HL-60 (cell line): ENCODE results near the gene LRRTM4.
A peak's percentile ranks its signal among the peaks of the same experiment; 100 is the strongest.

Experiments used
- DNase-seq, 2 experiments: peaks; one replicate each; pipeline ENCODE4 v3.0.0-alpha.2; 2010 to 2020; ENCODE audit warnings: low read depth in 1 of 2, low spot score in 1 of 2
- H3K27ac ChIP-seq: fragments of 250-450 bp; sonication (Bioruptor Pico); replicated peaks from 2 replicates; pipeline ENCODE4 v1.5.1; 2020; ENCODE audit warnings: mild to moderate bottlenecking, moderate library complexity
- H3K27me3 ChIP-seq: fragments of 250-450 bp; sonication (Bioruptor Pico); 2 replicates; pipeline ENCODE4 v1.5.1; 2021; ENCODE audit warnings: mild to moderate bottlenecking, moderate library complexity; ENCODE audit not compliant: insufficient read depth, poor library complexity, severe bottlenecking
- H3K4me3 ChIP-seq: replicated peaks from 2 replicates; pipeline ENCODE4 v1.5.1; 2011; ENCODE audit warnings: mild to moderate bottlenecking, control low read depth, low read length; ENCODE audit not compliant: insufficient read depth
- CTCF ChIP-seq: IDR thresholded peaks from one replicate; pipeline ENCODE4 v1.5.1; 2011; ENCODE audit warnings: low read length, control low read depth, inconsistent platforms; ENCODE audit not compliant: insufficient read depth
- GABPA ChIP-seq: IDR thresholded peaks from 2 replicates; pipeline ENCODE4 v1.6.1; 2012; ENCODE audit warnings: low read depth
- POLR2AphosphoS5 ChIP-seq: IDR thresholded peaks from 2 replicates; pipeline ENCODE4 v1.6.1; 2012; ENCODE audit warnings: low read depth
- REST ChIP-seq: IDR thresholded peaks from 2 replicates; pipeline ENCODE4 v1.6.1; 2012; ENCODE audit warnings: low read depth; ENCODE audit not compliant: insufficient replicate concordance
- SPI1 ChIP-seq: IDR thresholded peaks from 2 replicates; pipeline ENCODE4 v1.6.1; 2012; ENCODE audit warnings: low read depth, mild to moderate bottlenecking, borderline replicate concordance

LRRTM4 gene

GRCh38 chr2:76975752-76976151, 546.4 kb downstream of the LRRTM4 start:
- no peak for DNase-seq
- no peak overlapping the region for H3K4me3 ChIP-seq
- H3K27me3 ChIP-seq, result no peaks in the 10 kb centered on the region
- H3K27ac ChIP-seq, result no peak overlapping the region
- TF ChIP-seq REST (no peak), GABPA (no peak), SPI1 (no peak)

- H3K27ac ChIP-seq, result no peak overlapping the region
- TF ChIP-seq POLR2AphosphoS5 (no peak), REST (no peak), CTCF (no peak), SPI1 (no peak), GABPA (no peak)
Observed at GRCh38 chr2:76973610-76974009, 548.6 kb downstream of the LRRTM4 start.

GRCh38 chr2:76965772-76966171, 556.4 kb downstream of the LRRTM4 start:
- no peak for DNase-seq
- Histone ChIP-seq H3K4me3 (no peak overlapping the region), H3K27ac (no peak overlapping the region), H3K27me3 (no peaks in the 10 kb centered on the region)
- TF ChIP-seq REST (no peak), CTCF (no peak), GABPA (no peak), POLR2AphosphoS5 (no peak), SPI1 (no peak)

More at GRCh38 chr2:76973610-76974009, 548.6 kb downstream of the LRRTM4 start:
- H3K4me3 ChIP-seq, result no peak overlapping the region
- DNase-seq, result no peak
- H3K27me3 ChIP-seq, result no peaks in the 10 kb centered on the region

- no peak for TF ChIP-seq POLR2AphosphoS5
- no peak for TF ChIP-seq GABPA
- peak; percentile 96 for TF ChIP-seq REST
- Histone ChIP-seq H3K4me3 (no peak overlapping the region), H3K27ac (no peak overlapping the region), H3K27me3 (no peaks in the 10 kb centered on the region)
- DNase-seq, result peak in 1 of 2 experiments; percentile 2
Observed at GRCh38 chr2:76958749-76959148, 563.4 kb downstream of the LRRTM4 start.
